Activated effector memory CD4-positive, alpha-beta T cell treated with Interleukin-2 at 50 U/mL for 16 hours (primary cell): ENCODE data around the gene CSRP3.
"Not testable (repeated sequence)": the region's sequence is repeated elsewhere in the genome, so short reads cannot be mapped to it uniquely, and the experiment has no call there.

Experiments used
- DNase-seq: peaks from one replicate; pipeline ENCODE4 v3.0.0-alpha.2; 2020

CSRP3 gene

DNA sequence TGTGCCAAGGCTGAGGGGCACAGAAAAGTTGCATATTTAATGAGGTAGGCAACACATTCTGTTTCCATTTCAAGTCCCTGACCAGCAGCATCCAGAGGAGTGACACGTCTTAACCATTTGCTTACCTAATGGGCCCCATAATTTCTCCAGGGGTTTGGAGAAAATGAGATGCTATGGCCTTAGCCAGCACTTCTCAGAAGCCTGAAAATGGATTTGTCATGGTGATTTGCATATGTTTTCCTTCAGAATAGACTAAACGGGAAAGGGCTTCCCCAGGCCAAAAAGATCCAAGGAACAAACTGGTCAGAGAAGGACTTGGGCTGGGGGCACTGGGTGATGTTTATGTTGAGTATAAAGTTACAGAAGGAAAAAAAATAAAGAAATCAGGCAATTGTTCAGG is 16.7 kb downstream of the CSRP3 start:
- no peak for DNase-seq

DNA sequence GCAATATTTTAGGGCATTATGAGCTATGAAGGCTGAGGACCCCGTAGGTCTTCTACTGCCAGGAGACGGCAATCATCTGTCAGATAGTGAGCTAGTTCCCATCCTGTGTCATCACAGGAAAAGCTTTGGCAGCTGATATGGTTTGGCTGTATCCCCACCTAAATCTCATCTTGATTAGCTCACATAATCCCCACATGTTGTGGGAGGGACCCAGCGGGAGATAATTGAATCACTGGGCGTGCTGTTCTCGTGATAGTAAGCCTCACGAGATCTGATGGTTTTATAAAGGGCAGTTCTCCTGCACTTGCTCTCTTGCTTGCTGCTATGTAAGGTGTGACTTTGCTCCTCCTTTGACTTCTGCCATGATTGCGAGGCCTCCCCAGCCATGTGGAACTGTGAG is 18.1 kb downstream of the CSRP3 start:
- DNase-seq: no peak

DNA sequence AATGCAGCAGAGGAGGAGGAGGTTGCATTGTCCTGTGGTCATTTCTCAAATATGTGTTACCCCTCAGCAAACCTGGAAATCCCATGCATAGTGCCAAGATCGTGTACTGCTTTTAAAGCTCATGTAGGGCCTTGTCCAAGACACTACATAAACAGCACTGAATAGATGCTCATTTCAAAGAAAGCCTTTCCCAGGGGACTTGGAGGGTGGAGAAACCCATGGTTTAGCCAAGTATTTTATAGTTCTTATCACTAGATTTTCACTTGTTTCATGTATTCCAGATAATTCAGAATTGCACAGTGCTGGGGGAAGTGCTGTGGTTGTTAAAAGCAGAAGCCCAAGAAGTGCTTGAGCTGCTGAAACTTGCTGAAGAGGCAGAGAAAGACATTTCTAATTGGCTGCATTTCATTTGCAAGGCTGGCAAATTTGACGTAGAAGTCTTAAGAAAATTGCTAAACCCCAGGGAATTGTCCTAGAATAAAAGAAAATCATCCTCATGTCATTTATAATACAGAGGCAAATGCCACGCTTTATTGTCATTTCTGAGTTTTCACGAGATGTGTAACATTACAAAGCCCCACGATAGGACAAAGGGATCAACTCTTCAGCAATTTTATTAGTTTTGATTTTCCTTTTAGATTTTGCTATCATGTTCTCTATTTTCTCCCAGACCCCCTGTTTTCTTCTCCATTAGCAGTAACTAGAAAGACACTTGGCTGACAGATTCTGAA is 20.1 kb downstream of the CSRP3 start:
- no peak for DNase-seq

DNA sequence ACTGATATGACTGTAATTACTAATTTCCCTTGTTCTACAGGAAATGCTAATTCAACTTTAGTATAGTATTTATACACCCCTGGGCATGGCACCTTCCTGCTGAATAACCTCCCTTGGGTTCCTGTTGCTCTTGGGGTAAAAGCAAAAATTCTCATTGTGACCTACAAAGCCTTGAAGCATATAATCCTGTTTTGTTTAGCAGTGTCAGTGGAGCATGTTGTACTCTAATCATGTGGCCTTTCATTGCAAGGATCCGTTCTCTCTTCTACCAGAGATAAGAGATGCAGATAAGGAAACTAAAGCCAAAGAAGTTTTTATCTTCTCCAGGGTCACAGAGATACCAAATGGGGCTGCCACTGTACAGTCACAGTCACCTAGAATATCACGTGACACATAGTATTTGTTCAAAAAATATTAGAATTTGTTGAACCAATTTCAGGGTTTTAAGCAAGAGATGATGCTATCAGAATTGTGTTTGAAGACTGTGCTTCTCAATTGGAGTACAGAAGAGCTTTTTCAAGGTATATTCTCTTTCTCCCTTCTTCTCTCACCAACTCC is 25.1 kb downstream of the CSRP3 start:
- DNase-seq: no peak

DNA sequence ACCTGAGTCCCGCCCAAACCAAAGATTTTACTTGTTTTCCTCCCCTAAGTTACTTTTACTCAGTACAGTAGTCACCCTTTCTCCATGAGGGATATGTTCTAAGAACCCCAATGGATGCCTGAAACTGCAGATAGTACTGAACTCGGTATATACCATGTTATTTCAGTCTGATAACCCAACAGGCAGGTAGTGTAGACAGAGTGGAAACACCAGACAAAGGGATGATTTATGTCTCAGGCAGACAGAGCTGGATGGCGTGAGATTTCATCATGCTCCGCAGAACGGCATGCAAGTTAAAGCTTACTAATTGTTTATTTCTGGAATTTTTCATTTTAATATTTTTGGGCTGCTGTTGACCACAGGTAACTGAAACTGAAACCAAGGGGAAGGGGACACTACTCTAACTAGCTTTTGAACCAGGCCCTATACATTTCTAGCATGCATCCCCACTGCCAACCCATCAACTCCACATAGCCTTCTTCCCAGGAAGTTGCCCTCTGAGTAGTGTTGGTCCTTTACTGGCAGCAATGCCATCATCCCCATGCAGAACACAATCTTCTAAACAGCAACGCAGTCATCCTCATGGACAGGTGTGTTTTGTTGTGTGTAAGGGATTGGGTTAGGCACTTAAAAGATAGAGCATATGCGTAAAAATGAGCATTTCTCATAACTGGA is 27.7 kb downstream of the CSRP3 start:
- DNase-seq: no peak

DNA sequence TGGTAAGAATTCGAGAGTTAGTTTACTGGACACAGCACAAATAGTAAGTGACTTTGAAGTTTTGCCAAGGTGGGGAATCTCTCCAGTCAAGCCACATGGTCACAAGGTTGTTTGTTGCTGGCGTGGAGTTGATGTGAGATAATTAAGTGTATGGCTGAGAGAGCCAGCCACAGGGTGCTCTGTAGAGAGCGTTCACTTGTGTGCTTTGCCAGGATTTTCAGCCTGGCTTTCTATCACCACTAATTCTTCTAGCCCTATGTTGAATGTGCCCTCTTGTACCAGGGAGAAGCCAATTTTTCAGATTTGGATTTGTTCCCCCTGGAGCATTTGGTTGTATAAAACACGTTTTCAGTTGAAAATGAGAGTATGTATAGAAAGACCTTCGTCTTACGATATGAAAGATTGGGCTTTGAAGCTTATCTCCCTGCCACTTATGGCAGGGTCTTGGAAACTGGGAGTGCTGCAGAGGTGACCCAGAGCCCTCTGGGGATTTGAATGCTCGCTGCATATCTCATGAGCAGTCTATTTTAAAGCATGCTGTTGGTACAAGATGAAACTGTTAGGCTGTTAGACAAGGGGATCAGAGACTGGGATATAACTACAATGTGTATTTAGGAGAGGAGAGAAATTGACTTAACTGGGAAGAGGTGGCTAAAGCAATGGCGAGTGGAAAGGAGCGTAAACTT is 28.6 kb downstream of the CSRP3 start:
- DNase-seq: no peak

DNA sequence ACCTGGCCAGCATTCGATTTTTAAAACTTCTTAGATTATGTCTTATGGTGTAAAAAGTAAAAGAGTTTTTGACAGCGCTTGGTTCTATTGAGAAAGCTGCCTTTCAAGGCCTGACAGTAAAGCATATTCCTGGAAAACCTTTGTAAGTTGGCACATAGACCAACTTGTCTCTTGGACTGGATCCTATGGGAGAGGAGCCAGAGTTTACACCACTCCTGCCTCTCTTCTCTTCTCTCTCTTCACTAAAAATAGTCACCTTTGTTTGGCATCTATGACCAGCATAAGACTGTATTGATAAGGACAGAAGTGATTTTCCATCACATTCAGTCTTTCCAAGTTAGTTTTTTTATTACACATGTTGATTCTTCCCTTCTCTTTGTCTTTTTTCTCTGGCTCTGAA is 33.7 kb downstream of the CSRP3 start:
- DNase-seq: no peak

DNA sequence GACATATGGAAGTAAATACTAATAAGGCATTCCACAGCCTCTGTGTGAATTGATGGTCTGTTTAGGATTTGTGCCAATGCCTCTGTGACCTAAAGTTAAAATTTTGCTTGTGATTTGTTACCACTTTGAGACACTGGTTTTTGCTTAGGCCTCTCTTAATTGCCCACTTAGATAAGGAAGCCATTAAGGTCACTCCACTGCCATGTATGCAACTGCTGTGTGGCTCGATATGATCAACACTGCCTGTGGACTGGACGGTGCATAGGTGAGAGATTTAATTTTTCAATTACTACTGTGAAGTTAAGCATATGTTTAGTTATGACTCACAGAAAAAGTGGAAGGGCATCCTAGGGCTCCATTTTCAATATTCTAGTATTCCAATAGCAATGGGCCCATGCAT is 36.9 kb downstream of the CSRP3 start:
- no peak for DNase-seq

DNA sequence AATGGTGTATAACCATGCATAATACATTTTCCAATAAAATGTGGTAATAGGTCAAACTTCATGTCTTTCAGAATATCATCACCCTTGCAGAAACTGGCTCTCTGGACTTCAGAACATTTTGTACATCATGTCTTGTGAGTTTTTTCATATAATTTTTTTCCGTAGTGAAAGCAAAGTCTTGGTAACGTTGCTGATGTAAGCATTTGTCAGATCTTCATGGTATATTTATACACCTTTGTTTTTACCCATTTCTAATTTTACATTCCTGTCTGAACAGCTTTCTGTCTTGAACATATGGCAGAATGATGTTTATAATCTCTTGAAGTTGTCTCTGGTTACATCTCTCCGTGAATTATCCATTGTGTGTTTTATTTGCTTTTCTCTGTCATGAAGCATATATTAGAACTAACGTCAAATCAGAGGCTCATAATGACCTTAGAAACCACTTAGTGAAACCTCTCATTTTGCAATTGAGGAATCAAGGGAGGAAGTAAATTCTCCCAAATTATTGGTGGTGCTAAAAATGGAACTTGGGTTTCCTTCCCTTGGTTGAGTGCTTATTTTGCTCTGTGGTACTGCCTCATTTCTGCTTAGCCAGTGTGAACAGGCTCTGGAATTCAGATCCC is 37.4 kb downstream of the CSRP3 start:
- DNase-seq: no peak

DNA sequence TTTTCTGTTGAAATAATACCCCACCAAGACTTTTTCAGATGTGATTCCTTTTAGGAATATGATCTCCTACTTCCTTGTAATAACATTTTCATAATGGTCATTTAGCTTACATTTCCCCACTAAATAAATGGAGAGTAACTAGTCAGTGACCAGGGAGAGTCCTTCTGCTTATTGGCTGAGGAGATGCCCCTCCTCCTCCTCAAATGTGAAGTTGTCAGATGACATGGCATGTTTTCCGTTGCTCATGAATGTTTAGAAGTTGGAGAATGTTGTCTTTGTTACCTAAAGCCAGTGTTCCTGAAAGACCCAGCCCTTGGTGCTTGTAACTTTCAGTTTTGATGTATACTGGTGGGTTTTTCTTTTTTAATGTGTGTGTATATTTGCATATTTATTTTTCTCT is 38.2 kb downstream of the CSRP3 start:
- no peak for DNase-seq

DNA sequence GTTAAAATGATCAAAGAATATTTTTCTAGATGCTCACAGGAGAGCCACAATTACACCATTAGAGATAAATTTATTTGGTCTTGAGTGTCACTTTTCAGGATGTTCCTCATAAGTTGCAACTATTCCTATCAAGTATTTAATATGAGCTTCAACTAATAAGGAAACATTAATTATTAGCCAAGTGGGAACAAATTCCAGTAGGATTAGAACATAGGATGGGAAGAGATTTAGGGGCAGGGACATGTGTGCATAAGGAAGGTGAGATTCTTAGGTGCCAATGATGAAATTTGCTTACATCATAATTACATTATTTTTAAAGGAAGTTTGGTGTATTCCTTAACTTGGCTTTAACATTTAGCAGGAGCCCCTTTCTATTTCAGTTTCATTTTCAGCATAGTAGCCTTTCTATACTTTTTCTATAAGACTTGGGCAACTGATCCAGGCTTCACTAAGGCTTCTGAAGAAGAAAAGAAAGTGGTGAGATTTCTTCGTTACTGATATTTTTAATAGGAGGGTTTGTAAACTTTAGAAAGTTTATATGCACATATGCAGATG is 38.8 kb downstream of the CSRP3 start:
- no peak for DNase-seq

DNA sequence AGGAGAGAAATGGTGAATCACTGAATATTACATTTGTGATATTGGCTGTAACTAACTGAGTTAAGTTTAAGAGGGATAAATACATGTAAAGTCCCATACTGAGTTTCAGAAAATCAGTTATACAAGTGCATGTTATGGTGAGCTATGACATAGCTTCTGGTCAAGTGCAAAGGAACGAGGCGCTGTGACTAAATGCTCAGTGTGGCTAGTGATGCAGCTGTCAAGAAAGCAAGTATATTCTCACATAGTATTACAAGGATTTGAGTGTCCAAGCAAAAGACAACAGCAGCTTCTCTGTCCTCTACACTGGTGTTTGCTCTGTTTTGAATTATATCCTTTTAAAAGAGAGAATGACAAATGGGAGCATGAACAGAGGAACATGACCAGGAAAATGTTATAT is 40.1 kb downstream of the CSRP3 start:
- no peak for DNase-seq

DNA sequence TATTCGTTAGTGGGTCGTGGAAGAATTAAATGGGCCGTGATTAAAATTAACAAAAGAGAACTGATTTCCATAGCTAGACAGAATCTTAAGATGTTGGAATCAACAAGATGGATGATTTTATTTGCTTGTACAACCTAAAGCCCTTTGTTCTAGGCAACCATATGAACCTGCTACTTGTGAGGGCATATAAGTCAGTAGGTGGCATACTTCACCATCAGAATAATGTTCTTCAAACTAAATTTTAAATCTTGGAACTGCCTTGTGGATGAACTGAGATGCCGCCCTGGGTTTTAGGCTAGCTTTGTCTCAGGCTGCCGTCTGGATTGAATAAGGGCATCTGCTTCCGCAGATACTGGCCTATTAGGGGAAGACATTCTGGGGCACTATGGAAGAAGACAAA is 40.9 kb downstream of the CSRP3 start:
- no peak for DNase-seq

DNA sequence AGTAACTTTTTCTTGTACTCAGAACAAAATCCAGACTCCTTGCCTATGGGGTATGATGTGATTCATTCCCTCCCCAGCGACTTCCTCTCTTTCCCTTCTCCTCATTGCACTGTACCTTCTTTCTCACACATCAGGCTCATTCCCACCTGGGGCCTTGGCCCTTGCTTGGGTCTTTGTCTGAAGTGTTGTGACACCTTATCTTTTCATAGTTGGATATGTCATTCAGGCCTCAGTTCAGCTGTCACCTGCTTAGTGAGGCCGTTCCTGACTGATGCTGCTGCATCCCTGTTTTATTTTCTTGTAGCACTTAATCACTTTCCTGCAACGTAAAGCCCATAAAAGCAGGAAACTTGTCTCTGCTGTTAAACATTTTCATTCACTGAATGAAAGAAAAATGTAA is 44.9 kb downstream of the CSRP3 start:
- DNase-seq: no peak

DNA sequence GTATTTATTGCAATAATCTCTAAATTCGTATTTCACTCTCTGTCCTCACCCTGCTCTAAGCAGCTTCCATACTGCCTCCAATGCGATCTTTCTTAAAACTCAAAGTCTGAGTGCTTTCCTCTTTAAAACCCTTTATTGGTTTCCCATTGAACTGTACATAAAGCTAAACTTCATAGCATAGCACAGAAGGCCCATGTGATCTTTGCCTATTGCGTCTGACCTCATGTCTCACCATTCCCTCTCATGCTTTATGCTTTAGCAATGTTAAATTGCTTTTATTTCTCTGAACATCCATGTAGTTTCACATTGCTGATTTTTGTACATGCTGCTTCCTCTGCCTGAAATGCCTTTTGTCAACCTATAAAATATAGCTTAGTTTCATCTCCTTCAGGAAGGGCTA is 56.5 kb downstream of the CSRP3 start:
- DNase-seq: no peak

DNA sequence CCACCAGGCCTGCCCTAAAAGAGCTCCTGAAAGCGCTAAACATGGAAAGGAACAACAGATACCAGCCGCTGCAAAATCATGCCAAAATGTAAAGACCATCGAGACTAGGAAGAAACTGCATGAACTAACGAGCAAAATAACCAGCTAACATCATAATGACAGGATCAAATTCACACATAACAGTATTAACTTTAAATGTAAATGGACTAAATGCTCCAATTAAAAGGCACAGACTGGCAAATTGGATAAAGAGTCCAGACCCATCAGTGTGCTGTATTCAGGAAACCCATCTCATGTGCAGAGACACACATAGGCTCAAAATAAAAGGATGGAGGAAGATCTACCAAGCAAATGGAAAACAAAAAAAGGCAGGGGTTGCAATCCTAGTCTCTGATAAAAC is 64.9 kb downstream of the CSRP3 start:
- DNase-seq: not testable (repeated sequence)

DNA sequence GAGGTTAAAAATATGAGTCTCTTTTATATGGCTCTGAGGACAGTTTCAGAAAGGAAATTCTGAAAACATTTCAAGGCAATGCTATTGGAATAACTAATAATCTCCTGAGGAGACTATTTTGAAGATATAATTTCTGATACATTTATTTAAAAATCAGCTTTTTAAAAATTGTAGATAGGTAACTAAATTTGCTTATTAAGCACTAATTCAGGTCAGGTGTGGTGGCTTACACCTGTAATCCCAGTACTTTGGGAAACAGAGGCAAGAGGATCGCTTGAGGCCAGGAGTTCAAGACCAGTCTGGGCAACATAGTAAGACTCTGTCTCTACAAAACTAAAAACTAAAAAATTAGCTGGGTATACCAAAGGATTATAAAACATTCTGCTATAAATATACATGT is 67.8 kb downstream of the CSRP3 start:
- DNase-seq: no peak
